GM12873 (cell line): ENCODE measurements around the gene SLC46A1.

Experiments used
- CTCF ChIP-seq: IDR thresholded peaks from 2 replicates; pipeline ENCODE4 v1.5.1; 2012; ENCODE audit warnings: low read depth, mild to moderate bottlenecking, moderate library complexity, low read length, control low read depth; ENCODE audit not compliant: insufficient read depth; ENCODE audit errors: missing control alignments

SLC46A1 gene

GRCh38 chr17:28426081-28426519, 20.1 kb upstream of the SLC46A1 start:
- TF ChIP-seq CTCF = peak; percentile 60

GRCh38 chr17:28425206-28425605, 19.2 kb upstream of the SLC46A1 start:
- no peak for TF ChIP-seq CTCF

GRCh38 chr17:28421787-28422305, 15.8 kb upstream of the SLC46A1 start:
- TF ChIP-seq CTCF = no peak

- TF ChIP-seq CTCF = peak; percentile 95
These were observed 10.8 kb upstream of the SLC46A1 start for GRCh38 chr17:28416703-28417311.

- TF ChIP-seq CTCF = no peak
These were observed 9.9 kb upstream of the SLC46A1 start for GRCh38 chr17:28415886-28416285.

- TF ChIP-seq CTCF = no peak
These were observed 7.8 kb upstream of the SLC46A1 start for GRCh38 chr17:28413804-28414203.

GRCh38 chr17:28412099-28412498, 6.1 kb upstream of the SLC46A1 start:
- TF ChIP-seq CTCF = no peak
